ENCODE data around the gene MAFG.

MAFG gene

DNA sequence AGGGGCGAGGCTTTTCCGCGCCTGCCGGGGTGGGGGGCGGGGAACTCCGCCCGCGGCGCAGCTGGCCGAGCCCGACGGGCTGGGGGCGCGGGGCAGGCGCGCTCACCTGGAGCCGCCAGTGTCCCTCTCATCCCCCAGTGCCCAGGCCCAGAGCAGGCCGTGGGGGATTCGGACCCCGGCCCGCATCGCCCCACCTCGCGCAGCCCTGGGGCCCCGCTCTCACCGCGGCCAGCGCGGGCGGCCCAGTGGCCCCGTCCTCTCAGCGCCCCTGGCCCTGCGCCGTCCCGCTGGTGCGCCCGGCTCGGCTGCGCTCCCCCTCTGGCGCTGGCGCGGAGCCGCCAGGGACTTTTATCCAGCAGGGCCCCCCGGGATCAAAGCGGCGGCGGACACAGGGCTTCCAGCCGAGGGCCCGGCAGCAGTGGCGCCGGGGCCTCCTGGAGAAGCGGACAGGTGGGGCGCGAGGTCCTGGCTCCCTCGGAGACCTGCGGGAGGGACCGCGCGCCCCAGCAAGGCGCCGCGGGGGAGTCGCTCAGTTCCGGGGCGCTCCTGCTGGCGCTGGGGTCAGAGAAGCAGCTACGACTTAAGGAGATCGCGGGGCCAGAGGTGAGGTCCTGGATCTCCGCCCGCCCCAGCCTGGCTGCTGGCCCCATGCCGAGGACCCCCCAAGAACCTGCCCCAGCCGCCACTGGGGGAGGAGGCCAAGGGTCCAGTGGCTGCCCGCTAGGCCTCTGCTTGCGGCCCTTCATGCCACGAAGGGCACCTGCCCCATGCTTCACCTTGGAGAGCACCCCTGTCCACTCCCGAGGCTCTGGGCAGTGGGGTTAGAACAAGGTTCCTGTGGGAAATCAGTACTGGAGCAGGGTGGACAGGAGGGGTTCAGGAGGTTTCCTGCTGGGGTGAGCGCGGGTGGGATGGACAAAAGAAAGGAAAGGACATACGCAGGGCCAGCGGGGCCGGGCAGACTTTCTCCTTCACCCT, 34.3 kb upstream of the MAFG start:
- TF ChIP-seq ZNF274 (IDR thresholded peaks at IDR 0.05; ENCODE audit: low read depth, low read length): no peak
- H3K4me3 ChIP-seq (ENCODE audit: low read length): no peak overlapping the region

DNA sequence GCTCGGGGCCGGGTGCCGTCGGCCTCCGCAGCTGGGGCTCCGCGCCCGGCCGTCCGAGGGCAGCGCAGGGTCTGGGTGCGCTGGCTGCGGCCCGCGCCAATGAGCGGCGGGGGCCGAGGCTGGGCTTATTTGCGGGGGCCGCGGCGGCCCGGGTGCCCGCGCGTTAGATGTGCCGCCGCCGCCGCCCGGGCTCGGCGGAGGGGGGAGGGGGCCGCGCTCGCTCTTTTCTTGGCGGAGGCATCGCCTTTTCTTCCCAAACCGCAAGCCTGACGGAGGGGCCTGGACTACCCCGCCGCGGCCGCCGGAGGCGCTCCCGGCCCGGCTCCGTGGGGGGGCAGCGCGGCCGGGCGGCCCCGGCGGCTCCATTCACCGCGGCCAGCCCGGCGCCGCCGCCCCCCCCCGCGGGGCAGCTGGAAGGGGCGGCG, 33.6 kb upstream of the MAFG start, which contains the start of gene NOTUM:
TSS of gene NOTUM (minus strand) at position 101 of the 425 bp plus-strand sequence. CDS start 278 bp downstream, outside the sequence.
- no peak for TF ChIP-seq ZNF274 (IDR thresholded peaks at IDR 0.05; ENCODE audit: low read depth, low read length)
- H3K4me3 ChIP-seq (ENCODE audit: low read length): no peak within 1 kb of the TSS; the same call in 1 of the 2 replicates

DNA sequence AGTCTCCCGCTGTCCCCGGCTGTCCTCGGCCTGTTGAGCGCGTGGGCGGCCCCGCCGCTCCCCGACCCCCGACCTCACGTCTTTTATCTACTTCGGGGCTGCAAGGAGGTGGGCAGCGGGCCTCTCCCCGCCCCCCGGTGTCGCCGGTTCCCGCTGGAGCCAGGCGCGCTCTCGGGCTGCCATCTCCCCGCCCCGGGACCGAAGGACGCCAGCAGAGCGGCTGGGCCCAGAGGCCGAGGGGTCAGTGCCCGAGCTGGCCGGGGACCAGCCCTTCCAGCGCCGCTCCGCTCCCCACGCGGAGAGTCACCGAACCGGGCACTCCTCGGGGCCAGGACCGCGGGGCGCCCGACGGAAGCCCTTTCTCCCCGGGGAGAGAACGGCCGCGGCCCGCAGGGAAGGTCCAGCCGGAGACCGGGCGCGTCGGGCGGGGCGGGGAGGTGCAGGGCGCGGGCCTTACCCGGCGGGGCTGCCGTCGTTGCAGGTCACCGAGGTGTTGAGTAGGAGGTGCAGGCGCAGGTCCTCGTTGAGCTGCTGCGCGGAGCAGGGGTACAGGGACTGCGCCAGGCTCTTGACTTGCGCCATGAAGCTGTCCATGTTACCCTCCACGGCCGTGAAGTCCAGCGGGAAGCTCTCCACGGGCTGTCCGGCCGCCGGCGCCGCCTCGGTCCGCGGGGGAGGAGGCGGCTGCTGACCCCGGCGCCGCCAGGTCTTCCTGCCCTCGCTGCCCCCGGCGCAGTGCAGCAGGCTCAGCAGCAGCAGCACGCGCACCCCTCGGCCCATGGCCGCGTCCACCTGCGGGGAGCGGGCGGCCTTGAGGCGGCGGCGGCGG, 32.8 kb upstream of the MAFG start:
- peak overlapping the region; percentile 32; the same call in 1 of the 2 replicates for H3K4me3 ChIP-seq (ENCODE audit: low read length)
- TF ChIP-seq ZNF274 (IDR thresholded peaks at IDR 0.05; ENCODE audit: low read depth, low read length): no peak

DNA sequence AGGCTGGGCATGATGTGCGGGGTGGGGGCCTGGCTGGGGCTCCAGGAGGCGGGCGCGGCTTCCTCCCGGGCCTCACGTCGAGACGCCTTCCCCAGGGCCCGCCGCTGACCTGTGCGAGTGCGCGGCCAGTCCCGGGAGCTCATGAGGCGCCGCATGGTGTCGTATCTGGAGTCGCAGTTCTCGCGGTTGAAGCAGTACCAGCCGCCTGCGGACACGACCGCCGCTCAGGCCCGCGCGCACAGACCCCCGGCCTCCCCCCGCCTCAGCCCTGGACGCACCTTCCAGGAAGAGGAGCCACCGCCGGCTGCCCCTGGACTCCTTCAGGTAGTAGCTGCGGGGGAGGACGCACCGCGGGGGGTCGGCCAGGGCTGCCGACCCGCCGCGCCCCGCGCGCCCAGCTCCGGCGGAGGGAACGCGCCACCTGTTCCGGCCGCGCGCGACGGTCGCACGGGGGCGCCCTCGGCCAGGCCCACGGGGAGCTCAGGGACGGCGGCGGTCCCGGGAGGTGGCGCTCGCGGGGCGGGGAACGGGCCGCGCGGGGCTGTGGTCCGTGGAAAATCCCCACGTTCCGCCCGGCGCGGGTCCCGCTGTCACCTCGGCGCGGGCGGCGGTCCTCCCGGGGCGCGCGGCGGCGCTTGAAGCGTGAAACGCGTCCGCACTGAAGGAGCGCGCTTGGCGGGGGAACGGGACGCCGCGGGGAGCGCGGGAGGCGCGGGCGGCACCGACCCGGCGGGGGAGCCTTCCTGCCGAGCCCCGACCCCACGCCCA, 32.0 kb upstream of the MAFG start:
- H3K4me3 ChIP-seq (ENCODE audit: low read length): peak overlapping the region; percentile 32; the same call in 1 of the 2 replicates
- TF ChIP-seq ZNF274 (IDR thresholded peaks at IDR 0.05; ENCODE audit: low read depth, low read length): no peak

DNA sequence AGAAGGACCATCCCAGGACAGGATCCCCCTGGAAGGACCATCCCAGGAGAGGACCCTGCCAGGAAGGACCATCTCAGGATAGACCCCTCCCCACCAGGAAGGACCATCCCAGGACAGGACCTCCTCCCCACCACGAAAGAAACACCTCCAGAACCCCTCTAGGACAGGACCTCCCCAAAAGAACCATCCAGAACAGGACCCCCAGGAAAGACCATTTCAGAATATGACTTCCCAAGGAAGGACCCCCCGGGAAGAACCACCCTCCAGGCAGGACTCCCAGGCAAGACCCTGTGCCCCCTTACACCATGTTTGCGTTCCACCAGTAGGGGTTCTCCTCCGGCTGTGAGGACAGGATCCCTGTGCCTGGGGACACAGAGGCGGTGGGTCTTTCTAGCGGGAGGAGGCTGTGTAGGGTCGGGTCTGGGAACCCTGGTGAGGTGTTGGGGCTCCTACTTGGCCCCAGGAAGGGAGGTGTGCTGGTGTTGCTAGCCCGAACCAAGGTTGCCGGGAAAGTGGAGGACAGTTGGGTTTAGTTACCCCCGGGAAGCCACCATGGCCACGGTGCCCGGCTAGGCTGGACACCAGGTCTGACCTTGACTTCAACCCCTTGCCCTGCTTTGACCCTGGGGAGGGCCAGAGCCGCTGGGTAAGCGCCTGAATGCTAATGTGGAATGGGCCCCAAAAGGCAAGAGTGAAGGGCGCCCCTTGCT, 31.3 kb upstream of the MAFG start:
- H3K4me3 ChIP-seq (ENCODE audit: low read length): no peak overlapping the region
- no peak for TF ChIP-seq ZNF274 (IDR thresholded peaks at IDR 0.05; ENCODE audit: low read depth, low read length)

DNA sequence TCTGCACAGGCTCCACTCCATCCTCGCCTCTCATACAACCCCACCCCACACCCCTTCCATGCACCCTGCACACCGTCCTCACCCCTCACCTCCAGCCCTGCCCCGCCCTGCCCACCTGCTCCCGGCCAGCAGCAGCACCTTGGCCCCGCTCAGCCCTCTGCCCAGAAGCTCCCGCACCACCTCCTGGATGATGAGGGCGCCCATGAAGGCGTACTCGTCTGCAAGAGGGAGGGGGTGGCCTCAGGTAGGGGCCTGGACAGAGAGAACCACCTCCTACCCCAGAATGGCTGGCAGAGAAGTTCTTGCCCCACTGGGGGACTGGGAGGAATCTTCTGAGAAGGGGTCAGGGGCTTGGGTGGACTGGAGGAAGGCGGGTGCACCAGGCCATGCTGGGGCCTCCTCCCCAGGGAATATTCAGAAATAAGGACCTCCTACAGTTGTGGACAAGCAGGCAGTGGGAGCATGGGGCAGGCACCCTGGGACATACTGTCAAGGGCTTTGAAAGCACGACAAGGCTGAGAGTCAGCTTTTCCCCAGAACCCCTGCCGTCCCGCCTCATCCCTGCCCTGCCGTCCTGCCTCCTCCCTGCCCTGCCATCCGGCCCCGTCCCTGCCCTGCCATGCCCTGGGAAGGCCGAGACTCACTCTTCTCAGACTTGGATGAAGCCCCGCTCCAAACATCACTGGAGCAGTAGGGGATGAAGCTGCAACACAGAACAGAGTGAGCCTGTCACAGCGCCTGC, 30.3 kb upstream of the MAFG start:
- no peak for TF ChIP-seq ZNF274 (IDR thresholded peaks at IDR 0.05; ENCODE audit: low read depth, low read length)
- no peak overlapping the region for H3K4me3 ChIP-seq (ENCODE audit: low read length)

DNA sequence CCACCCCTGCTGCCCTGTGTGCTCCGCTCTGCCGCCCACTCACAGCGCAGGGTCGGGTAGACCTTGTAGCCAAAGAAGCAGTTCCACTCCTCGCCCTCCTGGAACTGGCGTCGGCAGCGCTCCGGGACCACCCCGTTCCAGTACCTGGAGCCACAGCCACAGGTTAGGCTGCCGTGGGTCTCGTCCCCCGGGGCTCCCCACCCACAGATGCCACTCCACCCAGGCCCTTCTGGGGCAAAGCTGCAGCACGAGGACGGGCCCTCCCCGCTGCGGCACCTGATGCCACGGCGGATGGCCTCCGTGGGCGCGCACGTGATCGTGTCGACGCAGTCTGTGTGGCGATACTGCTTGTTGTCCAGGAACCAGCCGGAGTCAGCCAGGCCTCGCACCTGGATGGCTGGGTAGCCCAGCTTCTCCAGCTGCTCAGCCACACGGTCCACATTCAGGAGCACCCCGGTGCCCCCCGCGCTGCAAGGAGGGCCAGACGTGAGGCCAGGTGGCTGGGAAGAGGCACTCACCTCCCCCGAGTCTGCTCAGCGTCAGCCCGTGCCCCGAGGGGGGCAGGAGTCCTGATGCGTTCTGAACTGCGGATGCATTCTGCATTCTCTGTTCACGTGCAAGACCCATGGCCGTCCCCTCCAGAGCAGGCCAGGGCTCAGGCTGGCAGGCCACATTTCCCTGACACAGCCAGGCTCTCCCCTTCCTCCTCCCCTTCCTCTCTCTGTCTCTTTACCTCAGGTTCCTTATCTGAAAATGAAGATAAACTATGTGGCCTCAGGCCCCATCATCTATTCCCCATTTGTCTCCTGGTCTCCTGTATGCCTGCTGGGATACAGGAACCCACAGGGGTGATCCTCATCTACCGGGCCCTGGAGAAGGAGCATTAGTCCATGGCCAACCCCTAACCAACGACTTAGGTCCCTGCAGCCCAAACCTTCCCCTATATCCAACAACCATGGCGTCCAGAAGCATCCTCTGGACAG, 29.4 kb upstream of the MAFG start:
- no peak overlapping the region for H3K4me3 ChIP-seq (ENCODE audit: low read length)
- TF ChIP-seq ZNF274 (IDR thresholded peaks at IDR 0.05; ENCODE audit: low read depth, low read length): no peak

DNA sequence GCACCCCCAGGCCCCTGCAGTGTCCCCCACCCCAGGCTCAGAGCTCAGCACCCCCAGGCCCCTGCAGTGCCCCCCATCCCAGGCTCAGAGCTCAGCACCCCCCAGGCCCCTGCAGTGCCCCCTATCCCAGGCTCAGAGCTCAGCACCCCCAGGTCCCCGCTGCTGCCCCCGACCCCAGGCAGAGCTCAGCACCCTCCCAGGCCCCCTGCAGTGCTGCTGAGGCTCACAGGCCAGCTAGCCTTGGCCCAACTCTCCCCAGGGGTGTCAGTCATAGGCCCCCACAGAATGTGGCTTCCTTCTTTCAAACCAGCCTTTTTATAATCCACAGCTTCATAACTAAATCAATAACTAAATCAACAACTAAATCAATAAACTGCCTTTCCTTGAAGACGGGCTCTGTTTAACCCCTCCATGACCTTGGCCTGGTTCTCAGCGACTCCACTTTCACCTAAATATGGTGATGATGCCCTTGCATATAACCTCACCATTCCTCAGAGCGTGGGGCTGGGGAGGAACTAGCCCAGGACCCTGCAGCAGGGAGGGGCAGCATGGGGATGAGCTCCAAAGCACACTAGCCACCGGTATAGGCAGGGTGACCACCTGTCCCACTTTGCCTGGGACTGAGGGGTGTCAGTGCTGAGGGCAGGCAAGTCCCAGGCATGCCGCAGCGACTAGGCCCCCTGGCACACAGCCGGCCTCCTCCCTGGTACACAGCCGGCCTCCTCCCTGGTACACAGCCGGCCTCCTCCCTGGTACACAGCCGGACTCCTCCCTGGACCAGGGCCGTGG, 28.4 kb upstream of the MAFG start:
- H3K4me3 ChIP-seq (ENCODE audit: low read length): no peak overlapping the region
- TF ChIP-seq ZNF274 (IDR thresholded peaks at IDR 0.05; ENCODE audit: low read depth, low read length): no peak

DNA sequence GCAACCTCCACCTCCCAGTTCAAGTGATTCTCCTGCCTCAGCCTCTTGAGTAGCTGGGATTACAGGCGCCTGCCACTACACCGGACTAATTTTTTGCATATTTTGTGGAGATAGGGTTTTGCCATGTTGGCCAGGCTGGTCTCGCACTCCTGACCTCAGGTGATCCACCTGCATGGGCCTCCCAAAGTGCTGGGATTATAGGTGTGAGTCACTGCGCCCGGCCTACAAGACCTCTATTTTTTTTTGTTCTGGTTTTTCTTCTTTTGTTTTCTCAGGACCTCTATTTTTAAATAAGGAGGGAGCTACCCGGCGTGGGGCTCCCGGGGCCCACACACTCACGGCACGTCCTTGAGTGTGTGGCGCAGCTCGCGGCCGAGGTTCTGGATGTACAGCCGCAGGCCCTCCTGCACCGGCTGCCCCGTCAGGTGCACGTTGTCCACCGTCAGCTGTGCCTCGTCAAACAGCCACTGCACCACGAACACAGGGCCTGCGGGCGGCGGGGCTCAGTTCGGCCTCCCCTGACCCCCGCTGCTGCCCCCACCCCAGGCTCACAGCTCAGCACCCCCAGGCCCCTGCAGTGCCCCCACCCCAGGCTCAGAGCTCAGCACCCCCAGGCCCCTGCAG, 27.6 kb upstream of the MAFG start:
- H3K4me3 ChIP-seq (ENCODE audit: low read length): no peak overlapping the region
- no peak for TF ChIP-seq ZNF274 (IDR thresholded peaks at IDR 0.05; ENCODE audit: low read depth, low read length)
